ENCODE data around the gene PCDHGA12. TPM values are rescaled to one million over a fixed set of nuclear protein-coding genes. Genes with fewer than 3 reads are reported as not detected.
A peak's percentile ranks its signal among the peaks of the same experiment; 100 is the strongest.
"Not testable (repeated sequence)": the region's sequence is repeated elsewhere in the genome, so short reads cannot be mapped to it uniquely, and the experiment has no call there.

Gene PCDHGA12
- polyA plus RNA-seq, 1 experiment, result 7.9 TPM

DNA sequence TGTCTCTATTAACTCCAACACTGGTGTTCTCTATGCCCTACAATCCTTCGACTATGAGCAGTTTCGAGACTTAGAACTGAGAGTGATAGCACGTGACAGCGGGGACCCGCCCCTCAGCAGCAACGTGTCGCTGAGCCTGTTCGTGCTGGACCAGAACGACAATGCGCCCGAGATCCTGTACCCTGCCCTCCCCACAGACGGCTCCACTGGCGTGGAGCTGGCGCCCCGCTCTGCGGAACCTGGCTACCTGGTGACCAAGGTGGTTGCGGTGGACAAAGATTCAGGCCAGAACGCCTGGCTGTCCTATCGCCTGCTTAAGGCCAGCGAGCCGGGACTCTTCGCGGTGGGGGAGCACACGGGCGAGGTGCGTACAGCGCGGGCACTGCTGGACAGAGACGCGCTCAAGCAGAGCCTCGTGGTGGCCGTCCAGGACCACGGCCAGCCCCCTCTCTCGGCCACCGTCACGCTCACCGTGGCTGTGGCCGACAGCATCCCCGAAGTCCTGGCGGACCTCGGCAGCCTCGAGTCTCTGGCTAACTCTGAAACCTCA, 7.5 kb upstream of the PCDHGA12 start:
- no peak for DNase-seq (ENCODE audit: low read depth)
- CTCF ChIA-PET, result interaction anchor here (0.6 to 7.6 kb wide), 3 partner anchors 102 to 136 kb away, joined by 3 to 112 read pairs (median 6); no protein-coding TSS in a partner anchor
- H3K4me3 ChIP-seq (ENCODE audit: low read depth, low read length), result no peak overlapping the region
- POLR2A ChIA-PET, result no interaction called here
- TF ChIP-seq, protein P1, sequence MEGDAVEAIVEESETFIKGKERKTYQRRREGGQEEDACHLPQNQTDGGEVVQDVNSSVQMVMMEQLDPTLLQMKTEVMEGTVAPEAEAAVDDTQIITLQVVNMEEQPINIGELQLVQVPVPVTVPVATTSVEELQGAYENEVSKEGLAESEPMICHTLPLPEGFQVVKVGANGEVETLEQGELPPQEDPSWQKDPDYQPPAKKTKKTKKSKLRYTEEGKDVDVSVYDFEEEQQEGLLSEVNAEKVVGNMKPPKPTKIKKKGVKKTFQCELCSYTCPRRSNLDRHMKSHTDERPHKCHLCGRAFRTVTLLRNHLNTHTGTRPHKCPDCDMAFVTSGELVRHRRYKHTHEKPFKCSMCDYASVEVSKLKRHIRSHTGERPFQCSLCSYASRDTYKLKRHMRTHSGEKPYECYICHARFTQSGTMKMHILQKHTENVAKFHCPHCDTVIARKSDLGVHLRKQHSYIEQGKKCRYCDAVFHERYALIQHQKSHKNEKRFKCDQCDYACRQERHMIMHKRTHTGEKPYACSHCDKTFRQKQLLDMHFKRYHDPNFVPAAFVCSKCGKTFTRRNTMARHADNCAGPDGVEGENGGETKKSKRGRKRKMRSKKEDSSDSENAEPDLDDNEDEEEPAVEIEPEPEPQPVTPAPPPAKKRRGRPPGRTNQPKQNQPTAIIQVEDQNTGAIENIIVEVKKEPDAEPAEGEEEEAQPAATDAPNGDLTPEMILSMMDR (IDR thresholded peaks at IDR 0.05; ENCODE audit: insufficient read depth, low read depth, low read length), result no peak
- no peaks in the 10 kb centered on the region for H3K27me3 ChIP-seq (ENCODE audit: control insufficient read depth, insufficient read depth, low read length)
- H3K36me3 ChIP-seq (ENCODE audit: control insufficient read depth, insufficient read depth, low read length), result peaks cover 3% of the 10 kb centered on the region

DNA sequence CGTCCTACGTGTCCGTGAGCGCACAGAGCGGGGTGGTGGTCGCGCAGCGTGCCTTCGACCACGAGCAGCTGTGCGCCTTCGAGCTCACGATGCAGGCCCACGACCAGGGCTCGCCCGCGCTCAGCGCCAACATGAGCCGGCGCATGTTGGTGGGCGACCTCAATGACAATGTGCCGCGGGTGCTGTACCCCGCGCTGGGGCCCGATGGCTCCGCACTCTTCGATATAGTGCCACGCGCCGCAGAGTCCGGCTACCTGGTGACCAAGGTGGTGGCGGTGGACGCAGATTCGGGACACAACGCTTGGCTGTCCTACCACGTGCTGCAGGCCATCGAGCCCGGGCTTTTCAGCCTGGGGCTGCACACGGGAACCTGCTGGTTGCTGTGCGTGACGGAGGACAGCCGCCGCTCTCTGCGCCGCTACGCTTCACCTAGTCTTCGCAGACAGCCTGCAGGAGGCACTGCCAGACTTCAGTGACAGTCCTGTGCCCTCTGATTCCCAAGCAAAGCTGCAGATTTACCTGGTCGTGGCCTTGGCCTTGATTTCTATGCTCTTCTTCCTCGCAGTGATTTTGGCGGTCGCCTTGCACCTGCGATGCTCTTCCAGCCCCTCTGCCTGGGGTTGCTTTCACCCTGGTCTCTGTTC, 2.4 kb upstream of the PCDHGA12 start:
- CTCF ChIA-PET, result interaction anchor here (0.6 to 5.2 kb wide), 3 partner anchors 15 to 130 kb away, joined by 3 to 72 read pairs (median 4); no protein-coding TSS in a partner anchor

DNA sequence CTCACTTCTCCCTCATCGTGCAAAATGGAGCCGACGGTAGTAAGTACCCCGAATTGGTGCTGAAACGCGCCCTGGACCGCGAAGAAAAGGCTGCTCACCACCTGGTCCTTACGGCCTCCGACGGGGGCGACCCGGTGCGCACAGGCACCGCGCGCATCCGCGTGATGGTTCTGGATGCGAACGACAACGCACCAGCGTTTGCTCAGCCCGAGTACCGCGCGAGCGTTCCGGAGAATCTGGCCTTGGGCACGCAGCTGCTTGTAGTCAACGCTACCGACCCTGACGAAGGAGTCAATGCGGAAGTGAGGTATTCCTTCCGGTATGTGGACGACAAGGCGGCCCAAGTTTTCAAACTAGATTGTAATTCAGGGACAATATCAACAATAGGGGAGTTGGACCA, 979 bp downstream of the PCDHGA12 start:
- Histone ChIP-seq H3K4me3 (ENCODE audit: low read depth, low read length) (peak overlapping the region; percentile 39), H3K27me3 (ENCODE audit: control insufficient read depth, insufficient read depth, low read length) (no peaks in the 10 kb centered on the region), H3K36me3 (ENCODE audit: control insufficient read depth, insufficient read depth, low read length) (no peaks in the 10 kb centered on the region; the same call in none of the 2 replicates)
- TF ChIP-seq, protein P1 (IDR thresholded peaks at IDR 0.05; ENCODE audit: insufficient read depth, low read depth, low read length), result no peak
- DNase-seq (ENCODE audit: low read depth), result no peak
- ChIA-PET CTCF (interaction anchor here (0.9 to 5.2 kb wide), 12 partner anchors 8 to 130 kb away, joined by 3 to 72 read pairs (median 9); partner anchors contain the start of genes PCDHGA11, PCDHGB7 and PCDHGC3), POLR2A (interaction anchor here (1.5 kb wide), 1 partner anchor 45 kb away, joined by 7 read pairs; no protein-coding TSS in a partner anchor)

More for the DNA sequence above, 2.4 kb upstream of the PCDHGA12 start:
- Histone ChIP-seq H3K4me3 (ENCODE audit: low read depth, low read length) (no peak overlapping the region), H3K27me3 (ENCODE audit: control insufficient read depth, insufficient read depth, low read length) (no peaks in the 10 kb centered on the region), H3K36me3 (ENCODE audit: control insufficient read depth, insufficient read depth, low read length) (no peaks in the 10 kb centered on the region; the same call in none of the 2 replicates)
- DNase-seq (ENCODE audit: low read depth), result no peak
- TF ChIP-seq, protein P1 (IDR thresholded peaks at IDR 0.05; ENCODE audit: insufficient read depth, low read depth, low read length), result no peak
- POLR2A ChIA-PET, result no interaction called here

DNA sequence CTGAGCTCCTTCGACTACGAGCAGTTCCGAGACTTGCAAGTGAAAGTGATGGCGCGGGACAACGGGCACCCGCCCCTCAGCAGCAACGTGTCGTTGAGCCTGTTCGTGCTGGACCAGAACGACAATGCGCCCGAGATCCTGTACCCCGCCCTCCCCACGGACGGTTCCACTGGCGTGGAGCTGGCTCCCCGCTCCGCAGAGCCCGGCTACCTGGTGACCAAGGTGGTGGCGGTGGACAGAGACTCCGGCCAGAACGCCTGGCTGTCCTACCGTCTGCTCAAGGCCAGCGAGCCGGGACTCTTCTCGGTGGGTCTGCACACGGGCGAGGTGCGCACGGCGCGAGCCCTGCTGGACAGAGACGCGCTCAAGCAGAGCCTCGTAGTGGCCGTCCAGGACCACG, 2.0 kb downstream of the PCDHGA12 start:
- H3K36me3 ChIP-seq (ENCODE audit: control insufficient read depth, insufficient read depth, low read length); H3K4me3 ChIP-seq (ENCODE audit: low read depth, low read length); H3K27me3 ChIP-seq (ENCODE audit: control insufficient read depth, insufficient read depth, low read length); DNase-seq (ENCODE audit: low read depth); POLR2A ChIA-PET: not testable (repeated sequence)
- CTCF ChIA-PET, result interaction anchor here (1.1 to 5.2 kb wide), 4 partner anchors 11 to 126 kb away, joined by 3 to 72 read pairs (median 14); partner anchors contain the start of gene PCDHGA11

DNA sequence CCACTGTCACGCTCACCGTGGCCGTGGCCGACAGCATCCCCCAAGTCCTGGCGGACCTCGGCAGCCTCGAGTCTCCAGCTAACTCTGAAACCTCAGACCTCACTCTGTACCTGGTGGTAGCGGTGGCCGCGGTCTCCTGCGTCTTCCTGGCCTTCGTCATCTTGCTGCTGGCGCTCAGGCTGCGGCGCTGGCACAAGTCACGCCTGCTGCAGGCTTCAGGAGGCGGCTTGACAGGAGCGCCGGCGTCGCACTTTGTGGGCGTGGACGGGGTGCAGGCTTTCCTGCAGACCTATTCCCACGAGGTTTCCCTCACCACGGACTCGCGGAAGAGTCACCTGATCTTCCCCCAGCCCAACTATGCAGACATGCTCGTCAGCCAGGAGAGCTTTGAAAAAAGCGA, 2.4 kb downstream of the PCDHGA12 start:
- CTCF ChIA-PET, result interaction anchor here (1.1 to 5.2 kb wide), 4 partner anchors 11 to 125 kb away, joined by 3 to 72 read pairs (median 14); partner anchors contain the start of gene PCDHGA11
- POLR2A ChIA-PET; H3K4me3 ChIP-seq (ENCODE audit: low read depth, low read length); H3K27me3 ChIP-seq (ENCODE audit: control insufficient read depth, insufficient read depth, low read length); H3K36me3 ChIP-seq (ENCODE audit: control insufficient read depth, insufficient read depth, low read length); DNase-seq (ENCODE audit: low read depth): not testable (repeated sequence)

DNA sequence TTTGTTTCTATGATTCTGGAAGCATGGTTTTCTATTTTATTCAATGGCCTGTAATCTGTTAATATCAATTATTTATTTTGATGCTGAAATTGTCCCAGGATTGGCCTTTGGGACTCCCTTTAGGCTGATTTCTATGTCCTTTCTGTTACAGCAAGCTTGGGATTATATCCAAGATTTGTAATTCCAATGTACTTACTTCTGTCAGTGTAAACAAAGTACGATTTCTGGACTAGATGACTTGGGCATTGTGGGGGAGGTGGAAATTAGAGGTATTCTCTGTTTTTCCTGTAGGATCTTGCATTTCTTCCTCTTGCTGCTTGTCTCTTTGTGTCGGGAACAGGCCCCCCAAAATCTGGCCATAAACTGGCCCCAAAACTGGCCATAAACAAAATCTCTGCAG, 3.7 kb downstream of the PCDHGA12 start:
- ChIA-PET POLR2A (no interaction called here), CTCF (interaction anchor here (0.6 to 1.1 kb wide), 2 partner anchors 83 to 127 kb away, joined by 3 read pairs; no protein-coding TSS in a partner anchor)
- TF ChIP-seq, protein P1 (IDR thresholded peaks at IDR 0.05; ENCODE audit: insufficient read depth, low read depth, low read length), result no peak
- no peak for DNase-seq (ENCODE audit: low read depth)
- no peak overlapping the region for H3K4me3 ChIP-seq (ENCODE audit: low read depth, low read length)
- no peaks in the 10 kb centered on the region for H3K36me3 ChIP-seq (ENCODE audit: control insufficient read depth, insufficient read depth, low read length)
- no peaks in the 10 kb centered on the region for H3K27me3 ChIP-seq (ENCODE audit: control insufficient read depth, insufficient read depth, low read length)

Measured in BJ (cell line).